Stomach (tissue), 9 donors: ENCODE data around the gene TNRC6C. TPM values are rescaled to one million over a fixed set of nuclear protein-coding genes. Genes with fewer than 3 reads are reported as not detected.

Experiments
- DNase-seq, 2 donors: peaks; one replicate each; pipeline versions ENCODE4 v3.0.0 to v3.0.0-alpha.2; 2013 to 2019
- H3K27ac ChIP-seq, 5 donors: fragments of 200-600 bp in 4 of 5; sonication (generic) in 4 of 5; one replicate each; pipeline ENCODE4 v1.5.1; 2013 to 2019; ENCODE audit warnings: mild to moderate bottlenecking in 1 of 5, moderate library complexity in 1 of 5
- H3K27me3 ChIP-seq, 3 donors: fragments of 200-600 bp; sonication (generic); one replicate each; pipeline ENCODE4 v1.5.1; 2017 to 2019; ENCODE audit warnings: mixed run types in 1 of 3
- H3K36me3 ChIP-seq, 4 donors: fragments of 200-600 bp; sonication (generic); 1 replicate in 3 of 4; 2 replicates in 1 of 4; pipeline ENCODE4 v1.5.1; 2016 to 2019
- H3K4me1 ChIP-seq, 4 donors: fragments of 200-600 bp; sonication (generic); one replicate each; pipeline ENCODE4 v1.5.1; 2016 to 2019
- H3K4me3 ChIP-seq, 4 donors: fragments of 200-600 bp; sonication (generic) in 3 of 4; one replicate each; pipeline ENCODE4 v1.5.1; 2016 to 2019; ENCODE audit warnings: mild to moderate bottlenecking in 1 of 4
- H3K9me3 ChIP-seq, 4 donors: fragments of 200-600 bp; sonication (generic); one replicate each; pipeline ENCODE4 v1.5.1; 2016 to 2019
- EP300 ChIP-seq: sonication (generic); formaldehyde crosslinking; IDR thresholded peaks from one replicate; pipeline ENCODE4 v1.6.1; 2017; ENCODE audit warnings: antibody characterized with exemption
- POLR2A ChIP-seq, 4 donors: fragments of 450-650 bp; IDR thresholded peaks; one replicate each; pipeline ENCODE4 v1.6.1; 2016; ENCODE audit warnings: antibody characterized with exemption in 4 of 4, control low read depth in 2 of 4, mild to moderate bottlenecking in 1 of 4, moderate library complexity in 1 of 4
- POLR2AphosphoS5 ChIP-seq, 3 donors: sonication (generic); formaldehyde crosslinking; IDR thresholded peaks; one replicate each; pipeline ENCODE4 v1.6.1; 2016; ENCODE audit warnings: antibody characterized with exemption in 3 of 3
- WGBS, 5 donors: extraction: QIAGEN DNeasy Blood & Tissue Kit in 3 of 5; methylation state at CpG; one replicate each; pipeline versions ENCODE4 v1.1.5 to v1.1.7; 2013 to 2018; 5-methylcytosine and 5-hydroxymethylcytosine counted together
- intact Hi-C: fragments of 100-400 bp; cut with DNase I; formaldehyde crosslinking; loops from one replicate; pipeline ENCODE4 v1.15.1; 2023; ENCODE audit warnings: low total_unique reads
- polyA plus RNA-seq, 3 donors: library from polyadenylated mRNA; stranded (reverse); fragments of 200-250 nt; gene quantifications; one replicate each; pipeline ENCODE4 v1.2.3, GENCODE V29; 2013
- total RNA-seq, 5 donors: library from RNA; depleted of rRNA; stranded (reverse); fragments of >200 nt; gene quantifications; one replicate each; pipeline versions ENCODE4 v1.1.0 to v1.2.3, GENCODE V29; 2014 to 2016
- TF ChIP-seq, protein P1 (sequence below), 7 experiments: fragments of 450-650 bp in 4 of 7; fragments of 200-600 bp in 3 of 7; sonication (generic) in 3 of 7; IDR thresholded peaks; one replicate each; pipeline ENCODE4 v1.5.1; 2016 to 2019; ENCODE audit warnings: antibody characterized with exemption in 7 of 7, control low read depth in 2 of 7, mild to moderate bottlenecking in 1 of 7
- donor health status: healthy with polysubstance abuse.
- donor health status: Bipolar disorder and iron deficiency.
- donor health status: healthy.

Gene TNRC6C
- total and polyA plus RNA-seq, 8 donors, result 0.92 to 64.8 (median 9.6) TPM

DNA sequence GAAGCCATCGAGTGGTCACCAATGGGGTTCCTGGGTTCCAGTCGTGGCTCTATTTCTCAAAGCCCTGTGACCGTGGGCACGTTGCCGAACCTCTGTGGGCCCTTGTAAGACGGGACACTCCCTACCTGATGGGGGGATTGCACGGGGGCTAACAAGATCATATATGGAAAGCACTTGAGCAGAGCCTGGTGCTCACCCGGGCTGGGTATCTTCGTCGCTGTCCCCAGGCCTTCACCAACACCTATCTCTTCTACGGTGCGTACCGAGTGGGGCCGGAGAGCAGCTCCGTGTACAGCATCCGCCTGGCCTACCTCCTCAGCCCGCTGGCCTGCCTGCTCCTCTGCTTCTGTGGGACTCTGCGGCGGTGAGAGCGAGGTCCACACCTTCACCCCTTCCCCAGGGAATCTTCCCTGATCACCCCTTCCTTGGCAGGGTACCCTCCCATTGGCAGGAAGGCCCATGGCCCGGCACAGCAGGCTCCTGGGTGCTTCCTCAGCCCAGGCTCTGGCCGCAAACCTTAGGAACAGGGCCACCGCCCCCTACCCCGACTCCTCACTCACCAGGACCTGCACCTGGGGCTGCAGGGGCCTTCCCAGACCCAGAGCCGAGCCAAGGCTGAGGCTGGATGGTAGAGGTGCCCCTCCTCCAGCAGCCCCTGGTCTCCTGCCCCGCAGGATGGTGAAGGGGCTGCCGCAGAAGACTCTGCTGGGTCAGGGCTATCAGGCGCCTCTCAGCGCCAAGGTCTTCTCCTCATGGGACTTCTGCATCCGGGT lies 174.9 kb downstream of the TNRC6C start:
- DNase-seq, result peak in 1 of 2 donors; percentile 8
- Histone ChIP-seq H3K27ac (peak overlapping the region in 2 of 5 donors; percentile 4 to 13), H3K9me3 (no peaks in the 10 kb centered on the region), H3K4me3 (no peak overlapping the region), H3K4me1 (peaks cover 33 to 84% (median 53%) of the 10 kb centered on the region in 4 donors), H3K36me3 (peaks cover 0 to 9% (median 0%) of the 10 kb centered on the region in 4 donors), H3K27me3 (peaks cover 0 to 34% (median 5%) of the 10 kb centered on the region in 3 donors)
- TF ChIP-seq POLR2AphosphoS5 (IDR thresholded peaks at IDR 0.05) (no peak), EP300 (no peak), POLR2A (IDR thresholded peaks at IDR 0.05) (no peak)
- TF ChIP-seq, protein P1, sequence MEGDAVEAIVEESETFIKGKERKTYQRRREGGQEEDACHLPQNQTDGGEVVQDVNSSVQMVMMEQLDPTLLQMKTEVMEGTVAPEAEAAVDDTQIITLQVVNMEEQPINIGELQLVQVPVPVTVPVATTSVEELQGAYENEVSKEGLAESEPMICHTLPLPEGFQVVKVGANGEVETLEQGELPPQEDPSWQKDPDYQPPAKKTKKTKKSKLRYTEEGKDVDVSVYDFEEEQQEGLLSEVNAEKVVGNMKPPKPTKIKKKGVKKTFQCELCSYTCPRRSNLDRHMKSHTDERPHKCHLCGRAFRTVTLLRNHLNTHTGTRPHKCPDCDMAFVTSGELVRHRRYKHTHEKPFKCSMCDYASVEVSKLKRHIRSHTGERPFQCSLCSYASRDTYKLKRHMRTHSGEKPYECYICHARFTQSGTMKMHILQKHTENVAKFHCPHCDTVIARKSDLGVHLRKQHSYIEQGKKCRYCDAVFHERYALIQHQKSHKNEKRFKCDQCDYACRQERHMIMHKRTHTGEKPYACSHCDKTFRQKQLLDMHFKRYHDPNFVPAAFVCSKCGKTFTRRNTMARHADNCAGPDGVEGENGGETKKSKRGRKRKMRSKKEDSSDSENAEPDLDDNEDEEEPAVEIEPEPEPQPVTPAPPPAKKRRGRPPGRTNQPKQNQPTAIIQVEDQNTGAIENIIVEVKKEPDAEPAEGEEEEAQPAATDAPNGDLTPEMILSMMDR (IDR thresholded peaks at IDR 0.05), result no peak
- intact Hi-C loops, result no loop called here
- WGBS, 5 donors, result 84 to 95% (median 88%) methylated on average over 18 to 30 of the region's 30 CpGs

DNA sequence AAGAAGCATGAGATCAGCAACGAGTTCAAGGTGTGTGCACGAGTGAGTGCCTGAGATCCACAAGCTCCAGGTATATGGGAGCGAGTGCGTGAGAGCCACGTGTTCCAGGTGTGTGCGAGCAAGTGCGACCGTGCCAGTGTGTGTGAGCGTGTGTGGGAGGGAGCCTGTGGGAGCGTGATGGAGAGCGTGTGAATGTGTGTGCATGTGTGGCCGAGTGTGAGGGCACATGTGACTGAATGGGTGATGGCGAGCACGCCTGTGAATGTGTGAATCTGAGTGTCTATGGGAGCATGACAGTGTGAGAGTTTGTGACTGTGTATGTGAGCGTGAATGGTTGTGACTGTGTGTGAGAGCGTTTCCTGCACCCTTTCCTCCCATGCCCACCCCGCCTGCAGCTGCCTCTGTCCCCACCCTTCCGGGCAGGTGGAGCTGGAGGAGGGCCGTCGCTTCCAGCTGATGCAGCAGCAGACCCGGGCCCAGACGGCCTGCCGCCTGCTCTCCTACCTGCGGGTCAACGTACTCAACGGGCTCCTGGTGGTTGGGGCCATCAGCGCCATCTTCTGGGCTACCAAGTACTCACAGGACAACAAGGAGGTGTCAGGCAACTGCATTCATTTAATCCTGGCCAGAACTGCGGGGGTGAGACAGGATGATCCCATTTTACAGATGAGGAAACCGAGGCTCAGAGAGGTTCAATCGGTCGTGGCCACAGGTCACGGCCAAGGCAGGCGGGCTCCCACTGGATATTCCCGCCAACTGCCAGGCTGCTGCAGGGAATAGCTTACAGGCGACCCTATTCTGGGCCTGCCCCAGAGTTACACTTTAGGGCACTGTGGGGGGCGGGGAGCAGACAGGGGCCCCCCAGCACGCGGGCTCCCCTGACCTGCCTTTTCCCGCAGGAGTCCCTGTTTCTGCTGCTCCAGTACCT lies 175.7 kb downstream of the TNRC6C start:
- no peaks in the 10 kb centered on the region for H3K9me3 ChIP-seq
- intact Hi-C loops, result no loop called here
- peak; percentile 76 to 86 for DNase-seq
- peaks cover 24 to 79% (median 44%) of the 10 kb centered on the region in 4 donors for H3K4me1 ChIP-seq
- TF ChIP-seq POLR2A (IDR thresholded peaks at IDR 0.05) (no peak), EP300 (no peak), POLR2AphosphoS5 (IDR thresholded peaks at IDR 0.05) (no peak)
- TF ChIP-seq, protein P1 (IDR thresholded peaks at IDR 0.05), result peak in 4 of 7 experiments; percentile 42 to 55 (median 48)
- peaks cover 0 to 9% (median 0%) of the 10 kb centered on the region in 4 donors for H3K36me3 ChIP-seq
- H3K4me3 ChIP-seq, result no peak overlapping the region
- no peak overlapping the region for H3K27ac ChIP-seq
- WGBS, 5 donors, result 54 to 66% (median 57%) methylated on average over 36 to 39 of the region's 39 CpGs
- H3K27me3 ChIP-seq, result peaks cover 0 to 26% (median 5%) of the 10 kb centered on the region in 3 donors

GRCh38 chr17:78134899-78135385 lies 176.4 kb downstream of the TNRC6C start:
- peaks cover 19 to 76% (median 38%) of the 10 kb centered on the region in 4 donors for H3K4me1 ChIP-seq
- intact Hi-C loops, result no loop called here
- H3K4me3 ChIP-seq, result no peak overlapping the region
- peaks cover 0 to 9% (median 0%) of the 10 kb centered on the region in 4 donors for H3K36me3 ChIP-seq
- WGBS, 5 donors, result 78 to 92% (median 79%) methylated on average over 8 to 9 of the region's 9 CpGs
- no peak for TF ChIP-seq EP300
- TF ChIP-seq POLR2AphosphoS5 (IDR thresholded peaks at IDR 0.05), result no peak
- TF ChIP-seq, protein P1 (IDR thresholded peaks at IDR 0.05), result no peak
- no peak for TF ChIP-seq POLR2A (IDR thresholded peaks at IDR 0.05)
- no peak for DNase-seq
- no peaks in the 10 kb centered on the region for H3K9me3 ChIP-seq
- no peak overlapping the region for H3K27ac ChIP-seq
- peaks cover 0 to 21% (median 5%) of the 10 kb centered on the region in 3 donors for H3K27me3 ChIP-seq
